ENCODE data around the gene ZNF532. TPM values are rescaled to one million over a fixed set of nuclear protein-coding genes. Genes with fewer than 3 reads are reported as not detected.
A peak's percentile ranks its signal among the peaks of the same experiment; 100 is the strongest.

ZNF532 gene
- total and polyA plus RNA-seq, 8 donors: 5.7 to 21.2 (median 8.8) TPM

DNA sequence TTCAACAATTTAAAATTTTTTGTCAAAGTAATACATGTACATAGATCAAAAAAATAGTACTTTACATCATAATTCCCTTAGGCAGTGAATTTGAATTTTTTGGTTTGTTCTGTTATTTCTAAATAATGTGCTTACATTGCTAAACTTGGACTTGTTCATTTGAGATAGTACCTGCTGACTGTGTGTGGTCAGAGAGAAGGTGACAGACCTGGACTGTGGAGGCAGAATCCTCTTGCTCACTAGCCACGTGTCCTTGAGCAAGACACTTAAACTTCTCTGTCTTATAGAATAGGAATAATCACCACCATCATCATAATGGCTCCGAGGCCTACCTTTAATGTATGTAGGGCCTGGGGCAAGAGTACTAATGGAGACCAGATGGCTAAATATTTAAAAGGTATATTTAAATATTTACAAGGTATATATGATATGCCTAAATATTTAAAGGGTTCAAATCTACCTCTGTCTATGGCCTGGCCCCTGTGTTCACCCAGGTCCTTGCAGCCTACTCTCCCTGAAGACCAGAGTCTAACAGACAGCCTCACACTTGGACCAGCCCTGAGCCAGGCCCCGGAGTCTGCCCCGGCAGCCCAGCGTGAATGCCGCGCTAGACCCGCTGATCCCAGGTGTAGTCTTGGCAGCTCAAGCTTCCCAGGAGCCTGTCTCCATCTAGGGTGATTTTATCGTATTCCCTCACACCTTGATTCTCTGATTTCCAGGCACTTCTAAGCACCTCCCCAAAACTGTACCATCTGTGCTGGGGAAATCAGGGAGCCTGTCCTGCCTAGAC, 33.5 kb downstream of the ZNF532 start:
- ATAC-seq: no peak
- DNase-seq: no peak
- WGBS, 2 donors: 93 to 94% methylated on average over 9 of the region's 9 CpGs
- H3K27me3 ChIP-seq: no peaks in the 10 kb centered on the region
- no peak overlapping the region for H3K4me3 ChIP-seq
- no peak overlapping the region for H3K27ac ChIP-seq
- no peaks in the 10 kb centered on the region for H3K4me1 ChIP-seq
- H3K36me3 ChIP-seq: no peaks in the 10 kb centered on the region
- no peak for FAIRE-seq
- intact Hi-C loops (cut with DNase I): no loop called here
- no peaks in the 10 kb centered on the region for H3K9me3 ChIP-seq
- TF ChIP-seq, protein P1, sequence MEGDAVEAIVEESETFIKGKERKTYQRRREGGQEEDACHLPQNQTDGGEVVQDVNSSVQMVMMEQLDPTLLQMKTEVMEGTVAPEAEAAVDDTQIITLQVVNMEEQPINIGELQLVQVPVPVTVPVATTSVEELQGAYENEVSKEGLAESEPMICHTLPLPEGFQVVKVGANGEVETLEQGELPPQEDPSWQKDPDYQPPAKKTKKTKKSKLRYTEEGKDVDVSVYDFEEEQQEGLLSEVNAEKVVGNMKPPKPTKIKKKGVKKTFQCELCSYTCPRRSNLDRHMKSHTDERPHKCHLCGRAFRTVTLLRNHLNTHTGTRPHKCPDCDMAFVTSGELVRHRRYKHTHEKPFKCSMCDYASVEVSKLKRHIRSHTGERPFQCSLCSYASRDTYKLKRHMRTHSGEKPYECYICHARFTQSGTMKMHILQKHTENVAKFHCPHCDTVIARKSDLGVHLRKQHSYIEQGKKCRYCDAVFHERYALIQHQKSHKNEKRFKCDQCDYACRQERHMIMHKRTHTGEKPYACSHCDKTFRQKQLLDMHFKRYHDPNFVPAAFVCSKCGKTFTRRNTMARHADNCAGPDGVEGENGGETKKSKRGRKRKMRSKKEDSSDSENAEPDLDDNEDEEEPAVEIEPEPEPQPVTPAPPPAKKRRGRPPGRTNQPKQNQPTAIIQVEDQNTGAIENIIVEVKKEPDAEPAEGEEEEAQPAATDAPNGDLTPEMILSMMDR (IDR thresholded peaks at IDR 0.05): no peak

DNA sequence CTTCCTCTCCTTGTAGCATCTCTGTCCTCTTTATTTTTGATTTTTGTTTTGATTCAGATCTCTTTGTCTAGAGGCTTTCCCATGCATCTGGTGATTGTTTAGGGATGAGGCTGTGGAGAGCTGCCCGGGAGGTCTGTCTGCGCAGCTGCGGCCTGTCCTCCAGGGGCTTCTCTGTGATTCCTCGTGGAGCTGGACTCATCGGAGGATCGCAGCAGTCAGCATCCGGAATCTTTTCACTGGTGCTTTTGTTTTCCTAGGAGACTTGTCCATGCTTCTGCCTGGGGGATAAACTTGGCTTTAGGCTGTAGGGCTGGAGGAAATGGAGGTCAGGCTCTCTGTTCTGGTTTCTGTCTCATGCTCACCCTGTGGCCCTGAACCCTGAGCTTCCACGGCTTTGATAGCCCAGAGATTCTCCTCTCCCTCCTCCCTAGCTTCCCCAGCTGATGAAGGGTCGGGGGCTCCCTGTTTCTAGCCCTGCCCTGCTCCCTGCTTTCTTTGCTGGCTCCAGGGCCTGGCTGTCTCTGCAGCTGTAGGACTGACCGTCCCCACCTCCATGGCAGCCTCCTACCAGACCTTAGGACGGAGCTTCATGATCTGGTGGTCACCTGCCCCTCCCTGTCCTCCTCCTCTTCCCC, 35.5 kb downstream of the ZNF532 start:
- Histone ChIP-seq H3K27me3 (no peaks in the 10 kb centered on the region), H3K9me3 (no peaks in the 10 kb centered on the region), H3K36me3 (no peaks in the 10 kb centered on the region), H3K4me1 (no peaks in the 10 kb centered on the region), H3K27ac (no peak overlapping the region), H3K4me3 (no peak overlapping the region)
- WGBS, 2 donors: 81 to 84% methylated on average over 11 of the region's 11 CpGs
- FAIRE-seq (no peak), ATAC-seq (peak in 2 of 4 donors; percentile 29 to 51), DNase-seq (no peak)
- intact Hi-C loops (cut with DNase I): no loop called here
- TF ChIP-seq, protein P1 (IDR thresholded peaks at IDR 0.05): no peak

- TF ChIP-seq, protein P1 (IDR thresholded peaks at IDR 0.05): no peak
- Histone ChIP-seq H3K27me3 (no peaks in the 10 kb centered on the region), H3K4me1 (no peaks in the 10 kb centered on the region), H3K4me3 (no peak overlapping the region), H3K36me3 (no peaks in the 10 kb centered on the region), H3K9me3 (no peaks in the 10 kb centered on the region), H3K27ac (no peak overlapping the region)
- FAIRE-seq (no peak), DNase-seq (no peak), ATAC-seq (no peak)
- intact Hi-C loops (cut with DNase I): no loop called here
- WGBS, 2 donors: 87 to 94% methylated on average over 11 of the region's 11 CpGs
Measured at GRCh38 chr18:58901143-58901542, 36.5 kb downstream of the ZNF532 start.

DNA sequence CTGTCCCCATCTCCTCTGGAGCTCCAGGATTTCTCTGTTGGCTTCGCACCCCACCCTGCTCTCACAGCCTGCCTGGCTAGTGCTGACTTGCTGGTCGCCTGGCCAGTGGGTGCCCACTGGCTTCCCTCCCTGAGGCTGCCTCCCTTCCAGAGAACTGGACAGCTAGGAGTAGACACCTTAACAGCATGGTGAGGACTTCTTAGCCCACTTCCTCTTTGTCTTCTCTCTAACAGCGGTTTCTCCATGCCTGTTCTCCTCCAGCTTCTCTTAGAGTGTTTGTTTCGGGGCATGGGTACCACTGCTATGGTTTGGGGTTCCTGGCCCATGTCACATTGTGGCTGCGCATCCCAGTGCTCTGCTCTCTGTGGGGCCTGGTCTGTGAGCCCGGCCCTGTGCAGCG, 37.1 kb downstream of the ZNF532 start:
- DNase-seq (no peak), ATAC-seq (no peak), FAIRE-seq (no peak)
- Histone ChIP-seq H3K9me3 (no peaks in the 10 kb centered on the region), H3K4me1 (no peaks in the 10 kb centered on the region), H3K36me3 (no peaks in the 10 kb centered on the region), H3K27me3 (no peaks in the 10 kb centered on the region), H3K27ac (no peak overlapping the region), H3K4me3 (no peak overlapping the region)
- WGBS, 2 donors: 89 to 90% methylated on average over 7 of the region's 7 CpGs
- intact Hi-C loops (cut with DNase I): no loop called here
- TF ChIP-seq, protein P1 (IDR thresholded peaks at IDR 0.05): no peak

GRCh38 chr18:58902961-58903360, 38.3 kb downstream of the ZNF532 start:
- no peaks in the 10 kb centered on the region for H3K27me3 ChIP-seq
- TF ChIP-seq, protein P1 (IDR thresholded peaks at IDR 0.05): no peak
- DNase-seq: no peak
- WGBS, 2 donors: 84 to 86% methylated on average over 5 of the region's 5 CpGs
- H3K4me3 ChIP-seq: no peak overlapping the region
- no peaks in the 10 kb centered on the region for H3K9me3 ChIP-seq
- no peak overlapping the region for H3K27ac ChIP-seq
- H3K36me3 ChIP-seq: no peaks in the 10 kb centered on the region
- no peak for FAIRE-seq
- no peak for ATAC-seq
- H3K4me1 ChIP-seq: no peaks in the 10 kb centered on the region
- intact Hi-C loops (cut with DNase I): no loop called here
